GM11168 (cell line): Measurements from ENCODE around the gene FRMD5.

Experiments used
- in situ Hi-C: fragments of 300-500 bp; cut with MboI; formaldehyde crosslinking; loops from one replicate; pipeline ENCODE4 v1.12.0; 2022; ENCODE audit warnings: low sequenced_read_pairs; ENCODE audit not compliant: unreplicated experiment

The FRMD5 gene

DNA sequence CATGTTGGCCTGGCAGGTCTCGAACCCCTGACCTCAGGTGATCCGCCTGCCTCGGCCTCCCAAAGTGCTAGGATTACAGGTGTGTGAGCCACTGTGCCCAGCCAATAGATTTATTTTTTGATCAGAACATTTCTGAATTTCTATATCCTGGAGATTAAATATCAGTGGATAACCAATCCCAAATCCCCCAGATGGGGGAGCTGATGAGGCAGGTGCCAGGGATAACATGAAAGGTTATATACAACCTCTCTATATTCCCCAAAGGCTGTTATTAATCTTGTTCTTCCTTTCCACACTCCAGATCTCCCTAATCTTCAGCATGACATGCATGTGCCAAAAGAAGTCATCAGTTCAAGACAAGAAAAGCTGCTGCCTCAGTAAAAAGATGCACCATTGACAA is 256.0 kb downstream of the FRMD5 start:
- in situ Hi-C loops, result no loop called here

DNA sequence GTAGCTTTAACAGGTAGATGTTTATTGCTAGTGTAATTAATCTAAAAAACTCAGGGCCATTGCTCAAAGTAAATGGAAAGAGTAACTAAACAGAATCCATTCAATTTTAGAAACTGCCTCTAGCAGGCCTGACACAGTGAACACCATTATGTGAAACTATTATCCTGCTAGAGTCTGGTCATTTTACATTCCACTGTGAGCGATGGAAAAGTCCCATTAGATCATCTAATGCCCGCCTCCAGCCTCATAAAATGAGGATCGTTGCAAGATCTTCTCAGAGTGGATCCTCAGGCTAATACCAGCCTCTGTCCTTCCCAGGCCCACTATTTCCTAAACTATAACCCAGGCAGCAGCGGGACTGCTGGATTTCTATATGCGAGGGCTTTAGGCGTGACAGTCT is 260.6 kb downstream of the FRMD5 start:
- in situ Hi-C loops, result no loop called here

DNA sequence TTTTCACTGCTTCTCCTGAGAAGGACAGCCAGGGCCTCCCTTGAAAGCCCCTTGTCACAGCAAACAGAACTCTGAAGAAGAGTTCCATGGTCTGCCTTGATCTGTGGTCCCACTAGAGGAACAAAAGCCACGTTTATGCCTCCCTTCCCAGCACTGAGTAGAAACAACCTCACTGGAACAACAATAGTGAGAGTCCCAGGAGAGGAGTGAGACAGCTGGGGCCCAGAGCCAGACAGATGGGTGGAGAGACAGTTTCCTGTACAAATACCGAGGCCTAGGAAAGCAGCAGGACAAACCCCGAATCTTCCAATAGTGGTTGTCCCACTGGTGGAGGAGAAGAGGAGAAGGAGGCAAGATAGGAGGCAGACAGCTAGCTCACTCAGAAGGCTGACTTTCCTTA is 262.2 kb downstream of the FRMD5 start:
- in situ Hi-C loops, result no loop called here

GRCh38 chr15:43931790-43932435 is 263.2 kb downstream of the FRMD5 start:
- in situ Hi-C loops, result no loop called here

- in situ Hi-C loops, result no loop called here
Measured at GRCh38 chr15:43931119-43931518, 264.0 kb downstream of the FRMD5 start.

GRCh38 chr15:43930556-43930955 is 264.5 kb downstream of the FRMD5 start:
- in situ Hi-C loops, result no loop called here

- in situ Hi-C loops, result no loop called here
Measured at GRCh38 chr15:43930079-43930478, 265.0 kb downstream of the FRMD5 start.

DNA sequence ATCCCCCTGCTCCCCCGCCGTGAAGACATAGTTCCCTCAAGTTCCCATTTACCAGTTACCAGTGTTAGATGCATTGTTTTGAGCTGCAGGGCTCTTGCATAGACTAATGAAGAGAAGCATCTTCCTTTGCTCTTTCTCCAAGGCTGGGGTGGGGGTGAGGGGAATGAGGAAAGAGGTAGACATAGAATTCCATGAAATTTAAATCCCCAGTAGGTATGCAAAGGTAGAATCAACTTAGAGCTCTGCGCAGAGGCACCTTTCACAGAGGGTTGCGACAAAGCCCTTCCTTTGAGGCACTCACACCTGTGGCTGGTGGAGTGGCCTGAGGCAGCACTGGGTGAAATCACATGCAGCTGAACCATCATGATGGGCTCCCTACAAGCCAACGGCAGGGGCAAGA is 266.9 kb downstream of the FRMD5 start:
- in situ Hi-C loops, result no loop called here

- in situ Hi-C loops, result no loop called here
Measured at GRCh38 chr15:43927203-43927602, 267.9 kb downstream of the FRMD5 start.

- in situ Hi-C loops, result loop anchor here (25.0 kb wide), 1 partner anchor 289 kb away; no protein-coding TSS in a partner anchor
Measured at GRCh38 chr15:43923553-43923952, 271.5 kb downstream of the FRMD5 start.

DNA sequence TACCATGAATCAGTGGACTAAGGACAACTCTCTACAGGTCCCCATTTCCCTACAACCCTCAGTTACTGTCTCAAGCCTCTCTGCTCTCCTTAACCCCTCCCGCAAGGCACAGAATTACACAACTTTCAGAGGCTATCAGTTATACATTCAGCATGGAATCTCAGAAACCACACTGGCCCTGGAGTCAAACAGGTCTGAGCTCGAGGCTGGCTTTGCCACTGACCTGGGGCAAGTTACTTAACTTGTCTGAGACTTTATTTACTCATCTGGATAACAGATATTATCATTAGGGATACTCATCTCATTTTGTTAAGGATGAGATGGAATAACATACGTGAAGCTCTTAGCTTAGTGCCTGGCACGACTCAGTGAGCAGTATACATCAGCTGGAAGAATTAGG is 273.1 kb downstream of the FRMD5 start:
- in situ Hi-C loops, result loop anchor here (25.0 kb wide), 1 partner anchor 290 kb away; no protein-coding TSS in a partner anchor

DNA sequence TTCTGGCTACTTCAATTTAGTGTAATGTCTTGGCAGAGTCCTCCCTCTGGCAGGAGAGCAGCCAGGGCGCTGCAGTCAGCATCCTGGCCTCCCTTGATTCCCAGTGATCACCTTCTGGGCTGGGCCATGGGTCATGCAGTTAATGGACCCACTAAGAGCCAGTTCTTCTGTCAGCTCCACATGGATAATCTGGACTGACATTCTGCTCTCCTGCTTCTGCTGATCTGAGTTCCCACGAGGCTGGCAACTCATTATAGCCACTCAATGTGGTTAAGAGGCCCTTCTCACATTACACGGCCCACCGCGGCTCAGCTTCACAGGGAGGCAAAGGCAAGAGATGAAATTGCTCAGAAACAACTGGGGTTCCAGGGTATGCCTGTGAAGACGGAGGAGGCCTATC is 274.3 kb downstream of the FRMD5 start:
- in situ Hi-C loops, result loop anchor here (25.0 kb wide), 1 partner anchor 291 kb away; no protein-coding TSS in a partner anchor

- in situ Hi-C loops, result loop anchor here (25.0 kb wide), 1 partner anchor 292 kb away; no protein-coding TSS in a partner anchor
Measured at GRCh38 chr15:43920254-43920600, 274.8 kb downstream of the FRMD5 start.

- in situ Hi-C loops, result loop anchor here (25.0 kb wide), 1 partner anchor 293 kb away; no protein-coding TSS in a partner anchor
Measured at GRCh38 chr15:43919540-43920253, 275.4 kb downstream of the FRMD5 start.

DNA sequence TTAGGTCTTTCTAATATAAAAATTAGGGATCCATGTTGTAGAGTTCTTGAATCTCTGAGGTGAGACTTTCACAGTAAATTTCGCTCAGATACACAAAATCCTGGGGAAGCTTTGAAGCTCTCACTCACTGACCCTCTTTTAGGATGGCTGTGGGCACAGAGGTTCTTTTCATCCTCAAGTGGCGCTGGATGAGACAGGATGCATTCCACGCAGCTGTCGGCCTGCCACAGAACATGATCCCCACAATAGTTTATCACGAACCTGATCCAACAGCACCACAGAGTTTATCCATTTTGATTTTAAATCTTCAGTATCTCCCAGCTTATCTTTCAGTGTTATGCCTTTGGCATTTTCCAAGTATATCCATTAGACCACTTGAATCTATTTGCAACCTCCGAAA is 276.4 kb downstream of the FRMD5 start:
- in situ Hi-C loops, result loop anchor here (25.0 kb wide), 1 partner anchor 294 kb away; no protein-coding TSS in a partner anchor

DNA sequence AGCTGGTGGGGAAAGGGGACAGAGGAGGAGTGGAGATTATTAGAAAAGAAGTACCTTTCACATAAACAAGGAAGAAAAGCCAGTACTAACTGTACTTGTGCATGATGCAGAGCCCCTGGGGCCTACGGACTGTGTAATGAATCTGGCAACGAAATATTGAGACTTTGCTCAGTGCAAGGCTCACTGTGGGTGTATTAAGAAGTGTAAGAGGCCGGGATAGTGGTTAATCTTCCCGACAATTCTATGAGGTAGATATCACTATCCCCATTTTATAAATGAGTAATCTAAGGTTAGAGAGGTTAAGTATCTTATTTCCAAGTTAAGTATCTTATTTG is 278.8 kb downstream of the FRMD5 start:
- in situ Hi-C loops, result loop anchor here (25.0 kb wide), 1 partner anchor 296 kb away; no protein-coding TSS in a partner anchor

DNA sequence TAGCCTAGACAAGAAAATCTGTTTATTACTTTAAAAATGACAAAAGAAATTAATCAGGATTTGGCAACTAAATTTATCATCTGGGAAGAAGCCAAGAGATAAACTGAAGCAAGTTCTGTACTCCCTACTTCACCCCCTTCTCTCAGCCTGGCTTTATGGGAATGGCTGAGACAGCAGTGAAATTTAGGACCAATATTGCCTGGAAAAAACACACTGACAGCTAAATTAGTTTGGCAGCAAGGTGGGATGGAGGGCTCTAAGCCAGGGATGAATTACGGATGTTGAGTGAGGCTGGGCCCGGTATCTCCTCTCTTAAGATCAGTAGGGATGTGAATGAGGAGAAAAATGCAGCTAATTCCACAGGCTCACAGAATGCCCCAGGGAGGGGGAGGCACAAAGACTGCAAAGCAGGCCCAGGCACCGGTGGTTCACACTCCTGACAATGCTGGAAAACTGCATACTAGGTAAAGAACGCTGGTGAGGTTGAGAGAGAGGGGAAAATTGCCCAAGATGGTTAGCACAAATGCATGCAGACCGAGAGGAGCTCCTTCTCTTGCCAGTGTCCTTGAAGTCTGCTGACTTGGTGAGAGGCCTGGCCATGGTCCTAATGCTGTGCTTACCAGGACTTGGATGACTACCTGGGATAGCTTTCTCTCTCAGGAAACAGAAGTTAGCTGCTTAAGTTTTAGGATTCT is 279.3 kb downstream of the FRMD5 start:
- in situ Hi-C loops, result loop anchor here (25.0 kb wide), 1 partner anchor 297 kb away; no protein-coding TSS in a partner anchor

GRCh38 chr15:43913941-43914340 is 281.1 kb downstream of the FRMD5 start:
- in situ Hi-C loops, result loop anchor here (25.0 kb wide), 1 partner anchor 298 kb away; no protein-coding TSS in a partner anchor

- in situ Hi-C loops, result loop anchor here (25.0 kb wide), 1 partner anchor 299 kb away; no protein-coding TSS in a partner anchor
Measured at GRCh38 chr15:43913026-43913780, 281.9 kb downstream of the FRMD5 start.

- in situ Hi-C loops, result loop anchor here (25.0 kb wide), 1 partner anchor 300 kb away; no protein-coding TSS in a partner anchor
Measured at GRCh38 chr15:43912208-43912607, 282.9 kb downstream of the FRMD5 start.
